ENCODE measurements around the gene RNU6-9. TPM values are rescaled to one million over a fixed set of nuclear protein-coding genes. Genes with fewer than 3 reads are reported as not detected.
"Not testable (repeated sequence)": the region's sequence is repeated elsewhere in the genome, so short reads cannot be mapped to it uniquely, and the experiment has no call there.

RNU6-9 gene
- total RNA-seq, 4 donors from 2014 or later = not detected

- no peak overlapping the region for H3K27ac ChIP-seq
- H3K36me3 ChIP-seq = no peaks in the 10 kb centered on the region
- H3K27me3 ChIP-seq = no peaks in the 10 kb centered on the region
- 52 to 60% methylated on average over 12 of the region's 12 CpGs for WGBS, 2 donors
- DNase-seq = no peak
- TF ChIP-seq POLR2A (IDR thresholded peaks at IDR 0.05) (no peak), CTCF (IDR thresholded peaks at IDR 0.05) (no peak)
- no peaks in the 10 kb centered on the region for H3K9me3 ChIP-seq
- H3K4me1 ChIP-seq = peaks cover 20 to 25% of the 10 kb centered on the region in 2 donors
- intact Hi-C loops (cut with DNase I) = no loop called here
- no peak overlapping the region for H3K4me3 ChIP-seq (replicated peaks in 1 of 3)
Measured at GRCh38 chr19:848386-848921, 44.8 kb upstream of the RNU6-9 start.

GRCh38 chr19:849195-849594 is 44.1 kb upstream of the RNU6-9 start:
- peaks cover 15 to 19% of the 10 kb centered on the region in 2 donors for H3K4me1 ChIP-seq
- H3K36me3 ChIP-seq; DNase-seq; intact Hi-C loops (cut with DNase I); H3K4me3 ChIP-seq (replicated peaks in 1 of 3); H3K9me3 ChIP-seq; H3K27me3 ChIP-seq; H3K27ac ChIP-seq: not testable (repeated sequence)
- 86 to 90% methylated on average over 8 of the region's 8 CpGs for WGBS, 2 donors

GRCh38 chr19:850221-850978 is 42.9 kb upstream of the RNU6-9 start:
- no peak overlapping the region for H3K4me3 ChIP-seq (replicated peaks in 1 of 3)
- no peaks in the 10 kb centered on the region for H3K36me3 ChIP-seq
- WGBS, 2 donors = 31 to 50% methylated on average over 9 to 19 of the region's 28 CpGs
- peaks cover 10 to 19% of the 10 kb centered on the region in 2 donors for H3K4me1 ChIP-seq
- peak overlapping the region; percentile 61 to 77 (median 76) for H3K27ac ChIP-seq
- peak; percentile 90 to 91 for DNase-seq
- no peaks in the 10 kb centered on the region for H3K9me3 ChIP-seq
- intact Hi-C loops (cut with DNase I) = no loop called here
- TF ChIP-seq POLR2A (IDR thresholded peaks at IDR 0.05) (no peak), CTCF (IDR thresholded peaks at IDR 0.05) (no peak)
- no peaks in the 10 kb centered on the region for H3K27me3 ChIP-seq

GRCh38 chr19:850979-851335 is 42.3 kb upstream of the RNU6-9 start:
- intact Hi-C loops (cut with DNase I) = no loop called here
- no peak overlapping the region for H3K4me3 ChIP-seq (replicated peaks in 1 of 3)
- no peaks in the 10 kb centered on the region for H3K9me3 ChIP-seq
- H3K36me3 ChIP-seq = no peaks in the 10 kb centered on the region
- no peak for TF ChIP-seq POLR2A (IDR thresholded peaks at IDR 0.05)
- no peak for TF ChIP-seq CTCF (IDR thresholded peaks at IDR 0.05)
- no peaks in the 10 kb centered on the region for H3K27me3 ChIP-seq
- WGBS, 2 donors = 30 to 46% methylated on average over 5 to 8 of the region's 13 CpGs
- peak overlapping the region; percentile 61 to 77 (median 76) for H3K27ac ChIP-seq
- DNase-seq = no peak
- H3K4me1 ChIP-seq = peaks cover 10 to 19% of the 10 kb centered on the region in 2 donors

- Histone ChIP-seq H3K4me3 (replicated peaks in 1 of 3) (no peak within 1 kb of the TSS), H3K36me3 (no peaks in the 10 kb centered on the region)
Measured at GRCh38 chr19:852136-853013, 40.9 kb upstream of the RNU6-9 start, which contains the start of gene ELANE. ELANE (plus strand) TSS chr19:852303; CDS start chr19:852329, 26 bp downstream.

More at GRCh38 chr19:852136-853013, 40.9 kb upstream of the RNU6-9 start, which contains the start of gene ELANE:
- peaks cover 10 to 19% of the 10 kb centered on the region in 2 donors for H3K4me1 ChIP-seq
- no peaks in the 10 kb centered on the region for H3K27me3 ChIP-seq
- no peak for DNase-seq
- TF ChIP-seq POLR2A (IDR thresholded peaks at IDR 0.05) = no peak
- no peak for TF ChIP-seq CTCF (IDR thresholded peaks at IDR 0.05)
- H3K9me3 ChIP-seq = no peaks in the 10 kb centered on the region
- intact Hi-C loops (cut with DNase I) = no loop called here
- 68 to 70% methylated on average over 28 to 30 of the region's 55 CpGs for WGBS, 2 donors
- peak within 1 kb of the TSS in 2 of 3 donors; percentile 76 to 77 for H3K27ac ChIP-seq
